Stimulated activated CD8-positive, alpha-beta memory T cell treated with anti-CD3 and anti-CD28 coated beads, Interleukin-7, amount 100 ng/mL, for 1 hour (primary cell): ENCODE results near the gene PLXDC1.

ENCODE experiments used
- DNase-seq, 2 donors: peaks; one replicate each; pipeline ENCODE4 v3.0.0-alpha.2; 2020; ENCODE audit warnings: low read depth in 2 of 2

Gene PLXDC1

GRCh38 chr17:39097150-39097519, 54.3 kb downstream of the PLXDC1 start:
- no peak for DNase-seq

GRCh38 chr17:39096508-39097149, 54.8 kb downstream of the PLXDC1 start:
- peak in 1 of 2 donors; percentile 2 for DNase-seq

GRCh38 chr17:39095309-39095686, 56.1 kb downstream of the PLXDC1 start:
- DNase-seq = no peak

GRCh38 chr17:39094607-39095308, 56.7 kb downstream of the PLXDC1 start:
- peak in 1 of 2 donors; percentile 34 for DNase-seq

GRCh38 chr17:39092692-39093230, 58.7 kb downstream of the PLXDC1 start:
- no peak for DNase-seq

GRCh38 chr17:39090908-39091665, 60.4 kb downstream of the PLXDC1 start:
- no peak for DNase-seq

GRCh38 chr17:39090400-39090799, 61.0 kb downstream of the PLXDC1 start:
- DNase-seq = no peak

- no peak for DNase-seq
Measured at GRCh38 chr17:39084558-39084957, 66.9 kb downstream of the PLXDC1 start.

GRCh38 chr17:39083270-39083669, 68.2 kb downstream of the PLXDC1 start:
- DNase-seq = no peak

- no peak for DNase-seq
Measured at GRCh38 chr17:39082482-39082881, 69.0 kb downstream of the PLXDC1 start.

- no peak for DNase-seq
Measured at GRCh38 chr17:39081851-39082250, 69.6 kb downstream of the PLXDC1 start.

GRCh38 chr17:39080421-39081078, 70.9 kb downstream of the PLXDC1 start:
- no peak for DNase-seq

- DNase-seq = no peak
Measured at GRCh38 chr17:39079836-39080235, 71.6 kb downstream of the PLXDC1 start.

GRCh38 chr17:39077866-39078265, 73.6 kb downstream of the PLXDC1 start:
- DNase-seq = no peak

- no peak for DNase-seq
Measured at GRCh38 chr17:39077252-39077651, 74.2 kb downstream of the PLXDC1 start.

GRCh38 chr17:39074676-39075075, 76.8 kb downstream of the PLXDC1 start:
- no peak for DNase-seq

- no peak for DNase-seq
Measured at GRCh38 chr17:39073916-39074315, 77.5 kb downstream of the PLXDC1 start.

GRCh38 chr17:39073353-39073752, 78.1 kb downstream of the PLXDC1 start:
- no peak for DNase-seq

GRCh38 chr17:39071573-39071972, 79.9 kb downstream of the PLXDC1 start:
- DNase-seq = no peak

GRCh38 chr17:39069114-39069756, 82.2 kb downstream of the PLXDC1 start:
- no peak for DNase-seq

GRCh38 chr17:39064819-39065218, 86.6 kb downstream of the PLXDC1 start:
- DNase-seq = no peak

- no peak for DNase-seq
Measured at GRCh38 chr17:39064374-39064773, 87.1 kb downstream of the PLXDC1 start.
